ENCODE measurements around the gene TNFRSF12A.

The TNFRSF12A gene, protein sequence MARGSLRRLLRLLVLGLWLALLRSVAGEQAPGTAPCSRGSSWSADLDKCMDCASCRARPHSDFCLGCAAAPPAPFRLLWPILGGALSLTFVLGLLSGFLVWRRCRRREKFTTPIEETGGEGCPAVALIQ

DNA sequence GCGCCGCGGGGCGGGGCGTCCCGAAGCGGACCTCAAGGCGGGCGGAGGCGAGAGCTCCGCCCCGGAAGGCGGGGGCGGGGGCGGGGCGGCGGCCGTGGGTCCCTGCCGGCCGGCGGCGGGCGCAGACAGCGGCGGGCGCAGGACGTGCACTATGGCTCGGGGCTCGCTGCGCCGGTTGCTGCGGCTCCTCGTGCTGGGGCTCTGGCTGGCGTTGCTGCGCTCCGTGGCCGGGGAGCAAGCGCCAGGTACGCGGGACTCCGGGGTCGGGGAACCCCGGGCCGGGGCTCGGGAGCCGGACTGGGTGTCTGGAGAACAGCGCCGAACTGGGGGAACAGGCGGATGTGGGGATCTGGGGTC, at the start of gene TNFRSF12A:
Gene TNFRSF12A (plus strand): TSS at position 122 of the 357 bp plus-strand sequence. CDS start 30 bp downstream, at position 152.
- FAIRE-seq = no peak

DNA sequence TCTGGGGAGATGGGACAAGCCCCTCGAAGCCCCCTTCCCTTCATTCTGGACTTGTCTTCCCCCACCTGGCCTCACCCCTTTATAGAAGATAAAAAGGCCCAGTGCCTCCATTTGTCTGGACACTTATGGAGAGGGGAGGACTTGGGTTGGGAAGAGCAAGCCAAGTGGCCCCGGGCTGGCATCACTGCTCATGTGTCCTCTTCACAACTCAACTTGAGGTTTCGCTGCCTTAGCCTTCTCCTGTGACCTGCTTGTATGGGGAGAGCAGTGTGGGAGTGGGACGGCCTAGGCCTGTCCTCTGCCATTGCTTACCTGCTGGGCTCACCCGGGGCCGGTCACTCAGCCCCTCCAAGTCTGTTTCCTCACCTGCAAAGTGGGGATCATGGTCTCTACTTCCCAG, 49.6 kb upstream of the TNFRSF12A start:
- FAIRE-seq = no peak

- no peak for FAIRE-seq
Measured at GRCh38 chr16:2971134-2971984, 48.8 kb upstream of the TNFRSF12A start.

- FAIRE-seq = no peak
Measured at GRCh38 chr16:2971985-2972784, 48.0 kb upstream of the TNFRSF12A start.

DNA sequence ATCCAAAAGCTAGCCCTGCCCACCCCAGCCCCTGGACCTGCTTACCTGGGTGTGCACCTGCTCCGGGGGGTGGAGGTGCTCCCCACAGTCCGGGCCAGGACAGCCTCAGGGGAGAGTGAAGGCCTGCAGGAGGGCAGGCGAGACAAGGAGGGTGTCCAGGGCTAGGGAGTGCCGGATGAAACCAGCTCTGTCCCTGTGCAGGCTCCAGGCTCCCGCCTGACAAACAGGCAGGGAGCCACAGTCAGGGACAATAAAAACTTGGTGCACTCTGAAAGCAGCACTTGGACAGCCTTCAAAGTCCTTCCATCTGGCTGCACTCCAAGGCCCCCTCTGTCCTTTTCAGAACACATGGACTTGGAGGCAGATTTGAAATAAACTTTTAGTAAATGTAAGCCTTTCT, 47.1 kb upstream of the TNFRSF12A start:
- FAIRE-seq = no peak

- no peak for FAIRE-seq
Measured at GRCh38 chr16:2973605-2974318, 46.4 kb upstream of the TNFRSF12A start.

- FAIRE-seq = no peak
Measured at GRCh38 chr16:2974319-2975056, 45.7 kb upstream of the TNFRSF12A start.

DNA sequence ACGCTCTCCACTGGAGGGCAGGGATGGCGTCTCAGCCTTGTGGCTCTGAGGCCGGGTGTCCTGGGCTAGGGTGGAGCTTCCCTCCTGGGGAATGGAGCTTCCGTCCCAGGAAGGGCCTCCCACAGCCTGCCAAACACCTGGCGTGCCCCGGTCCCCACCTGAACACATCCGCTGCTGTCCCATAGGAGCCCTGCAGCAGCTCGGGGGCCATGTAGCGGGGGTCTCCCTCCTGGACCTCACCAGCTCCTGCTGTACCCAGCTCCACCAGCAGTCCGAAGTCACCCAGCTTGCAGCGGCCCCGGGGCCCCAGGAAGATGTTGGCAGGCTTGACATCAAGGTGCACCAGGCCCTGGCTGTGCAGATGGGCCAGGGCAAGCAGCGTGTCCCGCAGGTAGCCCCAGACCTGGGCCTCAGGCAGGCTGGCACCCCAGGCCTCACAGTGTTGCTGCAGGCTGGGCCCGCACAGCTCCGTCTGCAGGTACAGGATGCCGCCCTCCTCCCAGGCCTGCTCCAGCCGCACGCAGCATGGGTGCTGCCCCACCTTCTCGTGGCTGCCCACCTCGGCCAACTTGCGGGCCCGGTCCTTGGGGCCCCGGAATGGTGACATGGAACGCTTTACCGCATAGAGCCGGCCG, 44.9 kb upstream of the TNFRSF12A start:
- no peak for FAIRE-seq

DNA sequence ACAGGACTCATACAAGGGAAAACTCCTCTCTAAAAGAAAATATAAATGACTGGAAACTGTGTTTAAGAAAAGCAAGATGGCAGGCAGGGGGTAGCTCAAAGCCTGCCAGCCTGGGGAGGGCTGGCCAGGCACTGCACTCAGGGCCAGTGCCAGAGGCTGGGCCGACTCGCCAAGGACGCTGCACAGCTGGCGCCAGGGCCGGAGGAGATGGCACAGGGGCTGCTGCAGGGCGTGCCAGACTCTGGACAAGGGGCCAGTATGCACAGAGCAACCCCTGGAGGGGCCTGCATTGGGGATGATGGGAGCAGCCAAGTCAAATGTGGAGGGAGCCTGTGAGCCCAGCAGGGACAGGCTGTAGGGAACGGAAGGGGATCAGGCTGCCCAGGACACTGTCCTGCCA, 44.0 kb upstream of the TNFRSF12A start:
- no peak for FAIRE-seq

- no peak for FAIRE-seq
Measured at GRCh38 chr16:2976673-2977072, 43.5 kb upstream of the TNFRSF12A start.

GRCh38 chr16:2977440-2977839, 42.7 kb upstream of the TNFRSF12A start:
- no peak for FAIRE-seq

DNA sequence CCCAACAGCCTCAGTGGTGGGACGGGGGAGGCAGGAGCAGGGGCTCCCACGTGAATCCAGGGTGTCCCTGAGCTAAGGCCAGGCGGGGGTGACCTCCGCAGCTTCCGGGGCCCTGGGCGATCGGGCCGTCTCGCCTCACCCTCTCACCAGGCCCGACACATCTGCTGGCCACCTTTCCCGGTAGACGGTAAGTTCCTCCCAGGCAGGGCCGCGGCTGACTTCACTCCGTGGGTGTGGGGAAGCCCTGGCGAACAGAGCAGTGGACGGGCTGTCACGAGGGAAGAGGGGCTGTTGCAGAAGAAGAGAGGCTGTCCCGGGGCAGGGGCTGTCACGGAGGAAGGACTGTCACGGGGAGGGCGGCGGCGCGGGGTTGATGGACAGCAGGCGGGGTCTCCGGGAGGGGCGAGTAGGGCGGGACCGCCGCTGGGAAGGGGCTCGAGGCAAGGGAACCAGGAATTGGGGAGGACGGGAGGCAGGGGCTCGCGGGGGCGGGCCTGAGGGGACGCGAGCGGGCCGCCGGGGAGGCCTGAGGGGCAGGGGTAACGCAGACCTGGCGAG, 40.4 kb upstream of the TNFRSF12A start:
- FAIRE-seq = no peak

- FAIRE-seq = no peak
Measured at GRCh38 chr16:2980227-2981176, 39.7 kb upstream of the TNFRSF12A start, which contains the start of gene PKMYT1. TSS of gene PKMYT1 (minus strand) at chr16:2980446. CDS start at chr16:2979657, 789 bp downstream.

GRCh38 chr16:2981177-2981898, 38.8 kb upstream of the TNFRSF12A start:
- no peak for FAIRE-seq

DNA sequence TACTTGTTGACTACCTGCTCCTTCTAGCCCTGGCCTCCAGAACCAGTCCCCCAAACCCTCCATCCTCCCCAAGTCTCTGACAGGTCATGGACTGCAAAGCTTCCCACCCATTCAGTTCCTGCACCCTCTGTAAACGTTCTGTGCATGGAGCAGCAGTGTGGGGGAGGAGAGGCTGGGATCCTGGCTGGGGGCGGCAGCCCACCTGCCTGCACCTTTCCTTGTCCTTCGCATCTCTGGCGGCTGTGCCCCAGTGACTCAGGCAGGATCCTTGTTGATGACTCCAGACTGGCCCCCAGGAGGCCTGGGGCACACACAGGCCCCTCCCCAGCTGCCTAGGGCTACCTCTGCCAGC, 38.3 kb upstream of the TNFRSF12A start:
- no peak for FAIRE-seq

- FAIRE-seq = no peak
Measured at GRCh38 chr16:2982402-2982801, 37.8 kb upstream of the TNFRSF12A start.

DNA sequence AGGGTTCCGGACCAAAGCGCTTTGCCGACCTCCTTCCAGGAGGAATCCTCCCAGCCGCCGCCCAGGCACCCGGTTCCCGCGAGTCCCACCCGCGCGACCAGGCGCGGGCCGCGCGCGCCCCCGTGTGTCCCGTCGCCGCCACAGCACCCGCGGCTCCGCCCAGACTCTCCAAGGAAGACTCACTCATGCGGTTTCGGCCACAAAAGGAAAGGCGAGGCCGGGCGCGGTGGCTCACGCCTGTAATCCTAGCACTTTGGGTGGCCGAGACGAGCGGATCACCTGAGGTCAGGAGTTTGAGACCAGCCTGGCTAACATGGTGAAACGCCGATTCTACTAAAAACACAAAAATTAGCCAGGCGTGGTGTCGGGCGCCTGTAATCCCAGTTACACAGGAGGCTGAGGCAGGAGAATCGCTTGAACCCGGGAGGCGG, 36.4 kb upstream of the TNFRSF12A start:
- no peak for FAIRE-seq

DNA sequence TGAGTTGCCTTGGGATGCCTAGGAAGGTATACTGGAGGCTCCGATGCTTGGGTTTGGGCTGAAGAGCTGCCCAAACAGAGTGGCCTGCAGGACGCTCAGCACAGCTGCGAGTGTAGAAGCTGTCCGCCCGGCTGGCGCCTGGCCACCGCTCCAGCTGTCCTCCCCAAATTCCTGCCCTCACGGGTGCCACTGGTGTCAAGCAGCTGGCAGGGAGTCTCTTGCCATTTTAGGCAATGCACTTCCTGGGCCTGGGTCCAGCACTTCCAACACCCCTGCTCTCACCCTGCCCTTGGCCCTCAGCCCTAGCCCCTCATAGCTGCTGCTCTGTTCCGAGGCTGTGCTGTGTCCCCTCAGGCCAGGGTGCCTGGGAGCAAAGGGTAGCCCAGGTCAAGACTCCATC, 34.7 kb upstream of the TNFRSF12A start:
- no peak for FAIRE-seq

- no peak for FAIRE-seq
Measured at GRCh38 chr16:2985893-2986355, 34.2 kb upstream of the TNFRSF12A start.
